ENCODE measurements around the gene WDR27.

GRCh38 chr6:169677096-169677495, 24.7 kb downstream of the WDR27 start:
- TF ChIP-seq CTCF (IDR thresholded peaks at IDR 0.05) (no peak), POLR2A (IDR thresholded peaks at IDR 0.05) (no peak)

All from esophagus squamous epithelium (tissue), 4 donors.